SK-N-SH treated with all-trans-retinoic acid at 6 μM for 48 hours (cell line): Measurements from ENCODE around the gene SRSF1.

Source experiments
- ATAC-seq: fragments of 200-7000 bp; cut with Tn5 transposase; 3 replicates; pipeline ENCODE4 v1.9.1; 2020; ENCODE audit warnings: mild to moderate bottlenecking, moderate library complexity
- ARNTL ChIP-seq: fragments of 450-650 bp; formaldehyde crosslinking; IDR thresholded peaks from 2 replicates; pipeline ENCODE4 v1.5.0; 2020; ENCODE audit warnings: low read depth, mild to moderate bottlenecking, moderate library complexity, borderline replicate concordance
- BACH2 ChIP-seq: fragments of 250-450 bp; sonication (Bioruptor Pico); IDR thresholded peaks from 2 replicates; pipeline ENCODE4 v1.9.0; 2021; ENCODE audit warnings: mild to moderate bottlenecking, borderline replicate concordance
- CSDC2 ChIP-seq: fragments of 250-450 bp; sonication (Bioruptor Pico); IDR thresholded peaks from 2 replicates; pipeline ENCODE4 v1.5.0; 2020; ENCODE audit warnings: mild to moderate bottlenecking, moderate library complexity
- ESRRG ChIP-seq: fragments of 250-450 bp; sonication (Bioruptor Pico); IDR thresholded peaks from 2 replicates; pipeline ENCODE4 v1.6.1; 2021; ENCODE audit warnings: mild to moderate bottlenecking
- GLIS3 ChIP-seq: fragments of 250-450 bp; sonication (Bioruptor Pico); IDR thresholded peaks from 2 replicates; pipeline ENCODE4 v1.5.0; 2020; ENCODE audit warnings: mild to moderate bottlenecking, moderate library complexity
- ISL1 ChIP-seq: fragments of 250-450 bp; sonication (Bioruptor Pico); IDR thresholded peaks from 2 replicates; pipeline ENCODE4 v2.1.2; 2022; ENCODE audit warnings: mild to moderate bottlenecking, moderate library complexity
- OSR1 ChIP-seq: fragments of 250-450 bp; sonication (Bioruptor Pico); IDR thresholded peaks from 2 replicates; pipeline ENCODE4 v1.8.0; 2022; ENCODE audit warnings: moderate library complexity, mild to moderate bottlenecking, inconsistent platforms
- PATZ1 ChIP-seq: fragments of 250-450 bp; sonication (Bioruptor Pico); IDR thresholded peaks from 2 replicates; pipeline ENCODE4 v1.8.0; 2020; ENCODE audit warnings: mild to moderate bottlenecking, moderate library complexity, borderline replicate concordance
- POU6F1 ChIP-seq: fragments of 250-450 bp; sonication (Bioruptor Pico); IDR thresholded peaks from 2 replicates; pipeline ENCODE4 v1.8.0; 2021; ENCODE audit warnings: low read depth, mild to moderate bottlenecking, moderate library complexity, borderline replicate concordance
- PPARA ChIP-seq: fragments of 250-450 bp; sonication (Bioruptor Pico); IDR thresholded peaks from 2 replicates; pipeline ENCODE4 v1.5.0; 2020; ENCODE audit warnings: mild to moderate bottlenecking, borderline replicate concordance
- RARB ChIP-seq: fragments of 250-450 bp; sonication (Bioruptor Pico); IDR thresholded peaks from 2 replicates; pipeline ENCODE4 v1.8.0; 2021; ENCODE audit warnings: mild to moderate bottlenecking, moderate library complexity
- SNAI2 ChIP-seq: fragments of 250-450 bp; sonication (Bioruptor Pico); IDR thresholded peaks from 2 replicates; pipeline ENCODE4 v1.5.0; 2020; ENCODE audit warnings: mild to moderate bottlenecking, moderate library complexity
- TCF4 ChIP-seq: fragments of 250-450 bp; sonication (Bioruptor Pico); IDR thresholded peaks from 2 replicates; pipeline ENCODE4 v1.8.0; 2021; ENCODE audit warnings: mild to moderate bottlenecking, moderate library complexity, borderline replicate concordance
- TOX ChIP-seq: fragments of 250-450 bp; sonication (Bioruptor Pico); IDR thresholded peaks from 2 replicates; pipeline ENCODE4 v1.8.0; 2021; ENCODE audit warnings: mild to moderate bottlenecking, moderate library complexity, borderline replicate concordance
- ZFP3 ChIP-seq: fragments of 250-450 bp; sonication (Bioruptor Pico); IDR thresholded peaks from 2 replicates; pipeline ENCODE4 v1.5.0; 2020; ENCODE audit warnings: mild to moderate bottlenecking, moderate library complexity
- ZFP30 ChIP-seq: fragments of 450-650 bp; formaldehyde crosslinking; IDR thresholded peaks from 2 replicates; pipeline ENCODE4 v1.5.0; 2022; ENCODE audit warnings: mild to moderate bottlenecking, moderate library complexity
- ZNF565 ChIP-seq: fragments of 450-650 bp; formaldehyde crosslinking; conservative IDR thresholded peaks from 2 replicates; pipeline ENCODE4 v1.5.0; 2020; ENCODE audit warnings: low read depth, mild to moderate bottlenecking, moderate library complexity
- ZNF70 ChIP-seq: fragments of 450-650 bp; formaldehyde crosslinking; IDR thresholded peaks from 2 replicates; pipeline ENCODE4 v1.5.0; 2020; ENCODE audit warnings: mild to moderate bottlenecking, moderate library complexity
- ZNF8 ChIP-seq: fragments of 450-650 bp; formaldehyde crosslinking; IDR thresholded peaks from 2 replicates; pipeline ENCODE4 v1.5.0; 2020; ENCODE audit warnings: mild to moderate bottlenecking, moderate library complexity
- TF ChIP-seq, protein P1 (sequence below): fragments of 250-450 bp; sonication (Bioruptor Pico); IDR thresholded peaks from 2 replicates; pipeline ENCODE4 v1.5.0; 2020; ENCODE audit warnings: mild to moderate bottlenecking, moderate library complexity
- TF ChIP-seq, protein P2 (sequence below): fragments of 250-450 bp; sonication (Bioruptor Pico); IDR thresholded peaks from 2 replicates; pipeline ENCODE4 v1.5.1; 2020; ENCODE audit warnings: low read depth, mild to moderate bottlenecking, moderate library complexity

Gene SRSF1

GRCh38 chr17:57984936-57985674 lies 21.9 kb downstream of the SRSF1 start:
- TF ChIP-seq ZNF8 (CRISPR knock-in tag) (no peak), PATZ1 (CRISPR knock-in tag) (no peak), ARNTL (no peak), ZNF565 (no peak), RARB (no peak), SNAI2 (CRISPR knock-in tag) (no peak), CSDC2 (no peak), TOX (CRISPR knock-in tag) (no peak), OSR1 (CRISPR knock-in tag) (no peak), BACH2 (no peak), PPARA (CRISPR knock-in tag) (no peak), ZFP30 (CRISPR knock-in tag) (no peak), TCF4 (CRISPR knock-in tag) (no peak)
- TF ChIP-seq, protein P1, sequence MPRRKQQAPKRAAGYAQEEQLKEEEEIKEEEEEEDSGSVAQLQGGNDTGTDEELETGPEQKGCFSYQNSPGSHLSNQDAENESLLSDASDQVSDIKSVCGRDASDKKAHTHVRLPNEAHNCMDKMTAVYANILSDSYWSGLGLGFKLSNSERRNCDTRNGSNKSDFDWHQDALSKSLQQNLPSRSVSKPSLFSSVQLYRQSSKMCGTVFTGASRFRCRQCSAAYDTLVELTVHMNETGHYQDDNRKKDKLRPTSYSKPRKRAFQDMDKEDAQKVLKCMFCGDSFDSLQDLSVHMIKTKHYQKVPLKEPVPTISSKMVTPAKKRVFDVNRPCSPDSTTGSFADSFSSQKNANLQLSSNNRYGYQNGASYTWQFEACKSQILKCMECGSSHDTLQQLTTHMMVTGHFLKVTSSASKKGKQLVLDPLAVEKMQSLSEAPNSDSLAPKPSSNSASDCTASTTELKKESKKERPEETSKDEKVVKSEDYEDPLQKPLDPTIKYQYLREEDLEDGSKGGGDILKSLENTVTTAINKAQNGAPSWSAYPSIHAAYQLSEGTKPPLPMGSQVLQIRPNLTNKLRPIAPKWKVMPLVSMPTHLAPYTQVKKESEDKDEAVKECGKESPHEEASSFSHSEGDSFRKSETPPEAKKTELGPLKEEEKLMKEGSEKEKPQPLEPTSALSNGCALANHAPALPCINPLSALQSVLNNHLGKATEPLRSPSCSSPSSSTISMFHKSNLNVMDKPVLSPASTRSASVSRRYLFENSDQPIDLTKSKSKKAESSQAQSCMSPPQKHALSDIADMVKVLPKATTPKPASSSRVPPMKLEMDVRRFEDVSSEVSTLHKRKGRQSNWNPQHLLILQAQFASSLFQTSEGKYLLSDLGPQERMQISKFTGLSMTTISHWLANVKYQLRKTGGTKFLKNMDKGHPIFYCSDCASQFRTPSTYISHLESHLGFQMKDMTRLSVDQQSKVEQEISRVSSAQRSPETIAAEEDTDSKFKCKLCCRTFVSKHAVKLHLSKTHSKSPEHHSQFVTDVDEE = no peak
- TF ChIP-seq, protein P2, sequence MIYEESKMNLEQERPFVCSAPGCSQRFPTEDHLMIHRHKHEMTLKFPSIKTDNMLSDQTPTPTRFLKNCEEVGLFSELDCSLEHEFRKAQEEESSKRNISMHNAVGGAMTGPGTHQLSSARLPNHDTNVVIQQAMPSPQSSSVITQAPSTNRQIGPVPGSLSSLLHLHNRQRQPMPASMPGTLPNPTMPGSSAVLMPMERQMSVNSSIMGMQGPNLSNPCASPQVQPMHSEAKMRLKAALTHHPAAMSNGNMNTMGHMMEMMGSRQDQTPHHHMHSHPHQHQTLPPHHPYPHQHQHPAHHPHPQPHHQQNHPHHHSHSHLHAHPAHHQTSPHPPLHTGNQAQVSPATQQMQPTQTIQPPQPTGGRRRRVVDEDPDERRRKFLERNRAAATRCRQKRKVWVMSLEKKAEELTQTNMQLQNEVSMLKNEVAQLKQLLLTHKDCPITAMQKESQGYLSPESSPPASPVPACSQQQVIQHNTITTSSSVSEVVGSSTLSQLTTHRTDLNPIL = no peak
- ATAC-seq = no peak

- no peak for TF ChIP-seq ZNF565
- TF ChIP-seq ZFP3 (CRISPR knock-in tag) = no peak
- no peak for TF ChIP-seq ISL1 (CRISPR knock-in tag)
- no peak for TF ChIP-seq ESRRG (CRISPR knock-in tag)
- TF ChIP-seq, protein P2 = no peak
- TF ChIP-seq RARB = no peak
- TF ChIP-seq, protein P1 = no peak
- no peak for TF ChIP-seq ZNF70
- TF ChIP-seq POU6F1 (CRISPR knock-in tag) = no peak
- no peak for TF ChIP-seq PPARA (CRISPR knock-in tag)
- TF ChIP-seq PATZ1 (CRISPR knock-in tag) = no peak
- TF ChIP-seq GLIS3 = no peak
- no peak for TF ChIP-seq BACH2
- TF ChIP-seq ZNF8 (CRISPR knock-in tag) = no peak
- ATAC-seq = no peak
Observed at GRCh38 chr17:57984261-57984890, 22.7 kb downstream of the SRSF1 start.
